DOHH2 (cell line): ENCODE measurements around the gene ZSCAN10.

Experiments
- CTCF ChIP-seq: fragments of 200-600 bp; sonication (generic); IDR thresholded peaks from one replicate; pipeline ENCODE4 v1.5.1; 2014; ENCODE audit warnings: antibody characterized with exemption, mild to moderate bottlenecking, low read depth, low read length; ENCODE audit not compliant: poor library complexity, severe bottlenecking
- EZH2phosphoT487 ChIP-seq: fragments of 200-600 bp; sonication (generic); IDR thresholded peaks from 2 replicates; pipeline ENCODE4 v1.6.1; 2017; ENCODE audit warnings: borderline replicate concordance, mild to moderate bottlenecking, antibody characterized with exemption, low read length, moderate library complexity, mixed read lengths

- TF ChIP-seq CTCF (no peak), EZH2phosphoT487 (no peak)
These were observed 2.7 kb downstream of the ZSCAN10 start for GRCh38 chr16:3096362-3096761.
